Body of pancreas (tissue), 4 donors: Measurements from ENCODE around the gene NCOA3. TPM values are rescaled to one million over a fixed set of nuclear protein-coding genes. Genes with fewer than 3 reads are reported as not detected.
A peak's percentile ranks its signal among the peaks of the same experiment; 100 is the strongest.
"Not testable (repeated sequence)": the region's sequence is repeated elsewhere in the genome, so short reads cannot be mapped to it uniquely, and the experiment has no call there.

ENCODE experiments used
- ATAC-seq: fragments of 150-250 bp; one replicate; pipeline ENCODE4 v1.9.1; 2016
- DNase-seq, 4 donors: peaks; one replicate each; pipeline ENCODE4 v3.0.0-alpha.2; 2019
- H3K27ac ChIP-seq, 4 donors: fragments of 200-600 bp; sonication (generic); 1 replicate in 3 of 4; 2 replicates in 1 of 4; pipeline versions ENCODE4 v1.5.1 to v1.6.1; 2016 to 2019; ENCODE audit warnings: mild to moderate bottlenecking in 1 of 4, mixed read lengths in 1 of 4, moderate library complexity in 1 of 4
- H3K27me3 ChIP-seq, 2 donors: fragments of 200-600 bp; sonication (generic); one replicate each; pipeline ENCODE4 v1.6.0; 2016; ENCODE audit warnings: mild to moderate bottlenecking in 1 of 2
- H3K36me3 ChIP-seq, 2 donors: fragments of 200-600 bp; sonication (generic); replicated peaks in 1 of 2; 2 replicates each; pipeline ENCODE4 v1.5.1; 2016; ENCODE audit warnings: low read depth in 2 of 2; ENCODE audit not compliant: insufficient read depth in 1 of 2
- H3K4me1 ChIP-seq: fragments of 200-600 bp; sonication (generic); one replicate; pipeline ENCODE4 v1.6.0; 2016
- H3K4me3 ChIP-seq, 2 donors: fragments of 200-600 bp; sonication (generic); 1 replicate in 1 of 2; 2 replicates in 1 of 2; pipeline ENCODE4 v1.5.1; 2016 to 2019
- H3K9me3 ChIP-seq, 3 donors: fragments of 200-600 bp; sonication (generic); 1 replicate in 2 of 3; 2 replicates in 1 of 3; pipeline ENCODE4 v1.5.1; 2016
- POLR2A ChIP-seq, 3 donors: fragments of 450-650 bp; IDR thresholded peaks; one replicate each; pipeline ENCODE4 v1.6.1; 2016; ENCODE audit warnings: antibody characterized with exemption in 3 of 3, mild to moderate bottlenecking in 2 of 3
- WGBS, 2 donors: methylation state at CpG; one replicate each; pipeline ENCODE4 v1.1.5; 2017; 5-methylcytosine and 5-hydroxymethylcytosine counted together
- intact Hi-C: fragments of 100-400 bp; cut with DNase I; formaldehyde crosslinking; loops from one replicate; pipeline ENCODE4 v1.15.1; 2023
- total RNA-seq, 2 donors: library from RNA; depleted of rRNA; stranded (reverse); fragments of >200 nt; gene quantifications; one replicate each; pipeline ENCODE4 v1.1.0, GENCODE V29; 2016
- TF ChIP-seq, protein P1 (sequence below), 7 experiments: fragments of 450-650 bp in 4 of 7; fragments of 200-600 bp in 3 of 7; sonication (generic) in 3 of 7; IDR thresholded peaks; one replicate each; pipeline ENCODE4 v1.5.1; 2016 to 2019; ENCODE audit warnings: antibody characterized with exemption in 7 of 7

Gene NCOA3
- total RNA-seq, 2 donors from 2014 or later, result 14.8 to 17.1 TPM

GRCh38 chr20:47577314-47577713 is 75.6 kb downstream of the NCOA3 start:
- Histone ChIP-seq H3K4me3 (no peak overlapping the region), H3K27me3 (no peaks in the 10 kb centered on the region), H3K9me3 (no peaks in the 10 kb centered on the region), H3K27ac (peak overlapping the region in 3 of 4 donors; percentile 22 to 71 (median 31)), H3K4me1 (peaks cover 47% of the 10 kb centered on the region), H3K36me3 (no peaks in the 10 kb centered on the region)
- no peak for TF ChIP-seq POLR2A (IDR thresholded peaks at IDR 0.05)
- TF ChIP-seq, protein P1, sequence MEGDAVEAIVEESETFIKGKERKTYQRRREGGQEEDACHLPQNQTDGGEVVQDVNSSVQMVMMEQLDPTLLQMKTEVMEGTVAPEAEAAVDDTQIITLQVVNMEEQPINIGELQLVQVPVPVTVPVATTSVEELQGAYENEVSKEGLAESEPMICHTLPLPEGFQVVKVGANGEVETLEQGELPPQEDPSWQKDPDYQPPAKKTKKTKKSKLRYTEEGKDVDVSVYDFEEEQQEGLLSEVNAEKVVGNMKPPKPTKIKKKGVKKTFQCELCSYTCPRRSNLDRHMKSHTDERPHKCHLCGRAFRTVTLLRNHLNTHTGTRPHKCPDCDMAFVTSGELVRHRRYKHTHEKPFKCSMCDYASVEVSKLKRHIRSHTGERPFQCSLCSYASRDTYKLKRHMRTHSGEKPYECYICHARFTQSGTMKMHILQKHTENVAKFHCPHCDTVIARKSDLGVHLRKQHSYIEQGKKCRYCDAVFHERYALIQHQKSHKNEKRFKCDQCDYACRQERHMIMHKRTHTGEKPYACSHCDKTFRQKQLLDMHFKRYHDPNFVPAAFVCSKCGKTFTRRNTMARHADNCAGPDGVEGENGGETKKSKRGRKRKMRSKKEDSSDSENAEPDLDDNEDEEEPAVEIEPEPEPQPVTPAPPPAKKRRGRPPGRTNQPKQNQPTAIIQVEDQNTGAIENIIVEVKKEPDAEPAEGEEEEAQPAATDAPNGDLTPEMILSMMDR (IDR thresholded peaks at IDR 0.05), result no peak
- ATAC-seq, result no peak
- intact Hi-C loops, result no loop called here
- no peak for DNase-seq

DNA sequence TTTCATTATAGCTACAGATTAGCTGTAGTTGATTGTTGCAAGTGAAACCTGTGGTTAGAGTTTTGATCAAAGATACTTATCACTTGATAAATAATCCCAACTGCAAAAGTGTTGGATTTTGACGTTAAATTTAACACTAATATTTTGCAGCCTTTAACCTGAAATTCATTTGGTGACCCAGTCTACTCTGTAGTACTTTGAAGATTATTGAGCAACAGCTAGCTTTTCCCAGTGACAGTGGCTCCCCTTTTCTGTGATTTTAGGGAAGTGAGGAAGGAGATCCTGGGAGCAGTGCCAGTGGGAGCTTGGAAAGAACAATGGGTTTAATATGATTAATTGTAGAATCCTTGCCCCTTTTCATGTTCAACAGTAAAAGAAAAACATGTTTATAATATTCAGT is 76.9 kb downstream of the NCOA3 start:
- ATAC-seq (no peak), DNase-seq (no peak)
- H3K9me3 ChIP-seq, result no peaks in the 10 kb centered on the region
- TF ChIP-seq POLR2A (IDR thresholded peaks at IDR 0.05), result no peak
- TF ChIP-seq, protein P1 (IDR thresholded peaks at IDR 0.05), result no peak
- H3K36me3 ChIP-seq, result no peaks in the 10 kb centered on the region
- H3K4me1 ChIP-seq, result peaks cover 47% of the 10 kb centered on the region
- intact Hi-C loops, result no loop called here
- no peak overlapping the region for H3K4me3 ChIP-seq
- WGBS, 2 donors, result 21 to 33% methylated on average over 1 of the region's 1 CpG
- H3K27ac ChIP-seq, result peak overlapping the region in 2 of 4 donors; percentile 3 to 21
- H3K27me3 ChIP-seq, result no peaks in the 10 kb centered on the region

- peaks cover 39% of the 10 kb centered on the region for H3K4me1 ChIP-seq
- whole genome bisulfite sequencing, 2 donors, result 82 to 85% methylated on average over 7 of the region's 7 CpGs
- H3K27me3 ChIP-seq, H3K27ac ChIP-seq, H3K4me3 ChIP-seq, ATAC-seq, DNase-seq, H3K9me3 ChIP-seq, H3K36me3 ChIP-seq, intact Hi-C loops: not testable (repeated sequence)
Observed at GRCh38 chr20:47580686-47581085, 79.0 kb downstream of the NCOA3 start.

GRCh38 chr20:47581090-47581489 is 79.4 kb downstream of the NCOA3 start:
- Histone ChIP-seq H3K4me3 (no peak overlapping the region), H3K9me3 (no peaks in the 10 kb centered on the region), H3K27me3 (no peaks in the 10 kb centered on the region), H3K27ac (no peak overlapping the region), H3K36me3 (no peaks in the 10 kb centered on the region), H3K4me1 (peaks cover 35% of the 10 kb centered on the region)
- intact Hi-C loops, result no loop called here
- ATAC-seq (no peak), DNase-seq (no peak)
- WGBS, 2 donors, result 78 to 86% methylated on average over 2 of the region's 2 CpGs
- TF ChIP-seq, protein P1 (IDR thresholded peaks at IDR 0.05), result no peak
- no peak for TF ChIP-seq POLR2A (IDR thresholded peaks at IDR 0.05)

DNA sequence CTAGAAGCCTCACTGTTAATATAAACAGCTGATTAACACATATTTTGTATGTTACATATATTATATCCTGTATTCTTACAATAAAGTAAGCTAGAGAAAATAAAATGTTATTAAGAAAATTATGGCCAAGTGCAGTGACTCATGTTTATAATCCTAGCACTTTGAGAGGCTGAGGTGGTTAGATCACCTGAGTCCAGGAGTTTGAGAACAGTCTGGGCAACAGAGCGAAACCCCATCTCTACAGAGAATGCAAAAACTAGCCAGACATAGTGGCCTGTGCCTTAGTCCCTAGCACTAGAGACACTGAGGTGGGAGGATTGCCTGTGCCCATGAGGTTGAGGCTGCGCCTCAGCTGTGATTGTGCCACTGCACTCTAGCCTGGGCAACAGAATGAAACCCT is 81.9 kb downstream of the NCOA3 start:
- H3K4me3 ChIP-seq, result no peak overlapping the region
- H3K9me3 ChIP-seq, result no peaks in the 10 kb centered on the region
- H3K27ac ChIP-seq, result no peak overlapping the region
- ATAC-seq (no peak), DNase-seq (no peak)
- 96 to 100% methylated on average over 2 of the region's 2 CpGs for WGBS, 2 donors
- TF ChIP-seq, protein P1 (IDR thresholded peaks at IDR 0.05), result no peak
- no peak for TF ChIP-seq POLR2A (IDR thresholded peaks at IDR 0.05)
- intact Hi-C loops, result no loop called here
- no peaks in the 10 kb centered on the region for H3K36me3 ChIP-seq
- H3K4me1 ChIP-seq, result peaks cover 24% of the 10 kb centered on the region
- no peaks in the 10 kb centered on the region for H3K27me3 ChIP-seq
